Esophagus squamous epithelium (tissue), 5 donors: ENCODE data around the gene TSPAN7. TPM values are rescaled to one million over a fixed set of nuclear protein-coding genes. Genes with fewer than 3 reads are reported as not detected.

Source experiments
- DNase-seq: peaks from one replicate; lab custom pipeline; 2025; lab: John Stamatoyannopoulos, UW
- H3K27ac ChIP-seq, 4 donors: fragments of 200-600 bp; sonication (generic); one replicate each; pipeline ENCODE4 v1.5.1; 2016 to 2019; ENCODE audit warnings: mild to moderate bottlenecking in 1 of 4
- H3K27me3 ChIP-seq, 4 donors: fragments of 200-600 bp; sonication (generic); 1 replicate in 3 of 4; 2 replicates in 1 of 4; pipeline versions ENCODE4 v1.5.1 to v1.6.0; 2017 to 2021; ENCODE audit warnings: antibody characterized with exemption in 1 of 4
- H3K36me3 ChIP-seq, 3 donors: fragments of 200-600 bp; sonication (generic); one replicate each; pipeline ENCODE4 v1.5.1; 2016 to 2019
- H3K4me1 ChIP-seq, 3 donors: fragments of 200-600 bp; sonication (generic); one replicate each; pipeline ENCODE4 v1.5.1; 2017 to 2019
- H3K4me3 ChIP-seq, 4 donors: fragments of 200-600 bp; sonication (generic); 1 replicate in 3 of 4; 2 replicates in 1 of 4; pipeline ENCODE4 v1.5.1; 2016 to 2019; ENCODE audit warnings: mild to moderate bottlenecking in 2 of 4, moderate library complexity in 1 of 4
- H3K9me3 ChIP-seq, 3 donors: fragments of 200-600 bp; sonication (generic); one replicate each; pipeline ENCODE4 v1.5.1; 2016 to 2019
- CTCF ChIP-seq, 6 experiments: fragments of 450-650 bp in 4 of 6; fragments of 200-600 bp in 2 of 6; sonication (generic) in 2 of 6; IDR thresholded peaks; one replicate each; pipeline ENCODE4 v1.5.1; 2016 to 2019; ENCODE audit warnings: antibody characterized with exemption in 6 of 6, mild to moderate bottlenecking in 4 of 6, moderate library complexity in 4 of 6
- POLR2A ChIP-seq, 4 donors: fragments of 450-650 bp; IDR thresholded peaks; one replicate each; pipeline ENCODE4 v1.6.1; 2017; ENCODE audit warnings: antibody characterized with exemption in 4 of 4, mild to moderate bottlenecking in 4 of 4, moderate library complexity in 3 of 4
- WGBS, 2 donors: methylation state at CpG; one replicate each; pipeline ENCODE4 v1.1.5; 2018; 5-methylcytosine and 5-hydroxymethylcytosine counted together
- intact Hi-C: fragments of 100-400 bp; cut with DNase I; formaldehyde crosslinking; loops from one replicate; pipeline ENCODE4 v1.15.0; 2022
- total RNA-seq, 4 donors: library from RNA; depleted of rRNA; stranded (reverse); fragments of >200 nt; gene quantifications; one replicate each; pipeline ENCODE4 v1.1.0, GENCODE V29; 2016
- donor health status: DM: yes; HTN: yes; CAD: no.

Gene TSPAN7
- total RNA-seq, 4 donors from 2014 or later, result 23.9 to 40.0 (median 33.8) TPM

- TF ChIP-seq CTCF (IDR thresholded peaks at IDR 0.05) (no peak), POLR2A (IDR thresholded peaks at IDR 0.05) (no peak)
- no peak for DNase-seq
- Histone ChIP-seq H3K27ac (no peak overlapping the region), H3K9me3 (no peaks in the 10 kb centered on the region), H3K36me3 (no peaks in the 10 kb centered on the region), H3K27me3 (no peaks in the 10 kb centered on the region), H3K4me1 (no peaks in the 10 kb centered on the region), H3K4me3 (no peak overlapping the region)
- 83 to 89% methylated on average over 2 of the region's 2 CpGs for WGBS, 2 donors
- intact Hi-C loops, result no loop called here
Measured at GRCh38 chrX:38678821-38679220, 117.5 kb downstream of the TSPAN7 start.

- WGBS, 2 donors, result 77 to 81% methylated on average over 2 of the region's 2 CpGs
- TF ChIP-seq CTCF (IDR thresholded peaks at IDR 0.05), result no peak
- TF ChIP-seq POLR2A (IDR thresholded peaks at IDR 0.05), result no peak
- intact Hi-C loops, result no loop called here
- no peaks in the 10 kb centered on the region for H3K4me1 ChIP-seq
- no peak for DNase-seq
- H3K27me3 ChIP-seq, result no peaks in the 10 kb centered on the region
- H3K36me3 ChIP-seq, result no peaks in the 10 kb centered on the region
- no peak overlapping the region for H3K27ac ChIP-seq
- no peak overlapping the region for H3K4me3 ChIP-seq
- no peaks in the 10 kb centered on the region for H3K9me3 ChIP-seq
Measured at GRCh38 chrX:38679695-38680094, 118.4 kb downstream of the TSPAN7 start.

GRCh38 chrX:38682095-38682494 is 120.8 kb downstream of the TSPAN7 start:
- Histone ChIP-seq H3K4me3 (no peak overlapping the region), H3K4me1 (no peaks in the 10 kb centered on the region), H3K36me3 (no peaks in the 10 kb centered on the region), H3K9me3 (no peaks in the 10 kb centered on the region), H3K27ac (no peak overlapping the region), H3K27me3 (no peaks in the 10 kb centered on the region)
- TF ChIP-seq POLR2A (IDR thresholded peaks at IDR 0.05) (no peak), CTCF (IDR thresholded peaks at IDR 0.05) (no peak)
- 50 to 73% methylated on average over 2 of the region's 2 CpGs for WGBS, 2 donors
- DNase-seq, result no peak
- intact Hi-C loops, result no loop called here

- H3K4me1 ChIP-seq, result no peaks in the 10 kb centered on the region
- H3K27me3 ChIP-seq, result no peaks in the 10 kb centered on the region
- TF ChIP-seq CTCF (IDR thresholded peaks at IDR 0.05), result no peak
- no peak for TF ChIP-seq POLR2A (IDR thresholded peaks at IDR 0.05)
- intact Hi-C loops, result no loop called here
- no peaks in the 10 kb centered on the region for H3K36me3 ChIP-seq
- no peak overlapping the region for H3K4me3 ChIP-seq
- no peak for DNase-seq
- no peak overlapping the region for H3K27ac ChIP-seq
- no peaks in the 10 kb centered on the region for H3K9me3 ChIP-seq
Measured at GRCh38 chrX:38692961-38693360, 131.6 kb downstream of the TSPAN7 start.

GRCh38 chrX:38694394-38694793 is 133.1 kb downstream of the TSPAN7 start:
- no peaks in the 10 kb centered on the region for H3K9me3 ChIP-seq
- 70 to 83% methylated on average over 5 of the region's 5 CpGs for WGBS, 2 donors
- no peaks in the 10 kb centered on the region for H3K36me3 ChIP-seq
- H3K27me3 ChIP-seq, result no peaks in the 10 kb centered on the region
- intact Hi-C loops, result no loop called here
- H3K4me3 ChIP-seq, result no peak overlapping the region
- TF ChIP-seq CTCF (IDR thresholded peaks at IDR 0.05) (no peak), POLR2A (IDR thresholded peaks at IDR 0.05) (no peak)
- no peaks in the 10 kb centered on the region for H3K4me1 ChIP-seq
- H3K27ac ChIP-seq, result no peak overlapping the region
- no peak for DNase-seq
